Astrocyte (in vitro differentiated cells and primary cell): ENCODE measurements around the gene EEF2KMT. TPM values are rescaled to one million over a fixed set of nuclear protein-coding genes. Genes with fewer than 3 reads are reported as not detected.

Source experiments
- DNase-seq: peaks from one replicate; pipeline ENCODE4 v3.0.0-alpha.2; 2010; ENCODE audit warnings: low read depth
- FAIRE-seq: peaks from 2 replicates; lab custom pipeline; 2011; peaks lifted over from hg19 to GRCh38; lab: Jason Lieb, UNC
- H2AFZ ChIP-seq: 2 replicates; pipeline ENCODE4 v1.6.0; 2012; ENCODE audit warnings: low read depth, low read length, inconsistent platforms
- H3K27ac ChIP-seq: 2 replicates; pipeline ENCODE4 v1.5.1; 2011; ENCODE audit warnings: low read depth, low read length, inconsistent platforms
- H3K27me3 ChIP-seq: 2 replicates; pipeline ENCODE4 v1.6.0; 2011; ENCODE audit warnings: low read length, inconsistent platforms; ENCODE audit not compliant: insufficient read depth
- H3K36me3 ChIP-seq: 2 replicates; pipeline ENCODE4 v1.5.1; 2011; ENCODE audit warnings: low read length, inconsistent platforms; ENCODE audit not compliant: insufficient read depth
- H3K4me1 ChIP-seq: 2 replicates; pipeline ENCODE4 v1.5.1; 2011; ENCODE audit warnings: low read length, inconsistent platforms; ENCODE audit not compliant: insufficient read depth
- H3K4me2 ChIP-seq: 2 replicates; pipeline ENCODE4 v1.6.0; 2012; ENCODE audit warnings: low read length, inconsistent platforms
- H3K4me3 ChIP-seq: 2 replicates; pipeline ENCODE4 v1.5.1; 2011; ENCODE audit warnings: low read depth, mild to moderate bottlenecking, low read length, inconsistent platforms; ENCODE audit not compliant: insufficient read depth
- H3K79me2 ChIP-seq: 2 replicates; pipeline ENCODE4 v1.6.0; 2012; ENCODE audit warnings: mild to moderate bottlenecking, low read length, inconsistent platforms; ENCODE audit not compliant: insufficient read depth
- H3K9ac ChIP-seq: 2 replicates; pipeline ENCODE4 v1.6.0; 2012; ENCODE audit warnings: mild to moderate bottlenecking, low read length, inconsistent platforms
- H3K9me3 ChIP-seq: 2 replicates; pipeline ENCODE4 v1.5.1; 2012; ENCODE audit warnings: low read depth, mild to moderate bottlenecking, low read length, inconsistent platforms; ENCODE audit not compliant: insufficient read depth
- H4K20me1 ChIP-seq: 2 replicates; pipeline ENCODE4 v1.6.0; 2012; ENCODE audit warnings: low read length, inconsistent platforms; ENCODE audit not compliant: insufficient read depth
- H3K27ac Mint-ChIP-seq: one replicate; pipeline ENCODE4 v1.8.0; 2021; ENCODE audit warnings: mild to moderate bottlenecking, mixed read lengths; ENCODE audit not compliant: unreplicated experiment
- H3K27me3 Mint-ChIP-seq: one replicate; pipeline ENCODE4 v1.8.0; 2021; ENCODE audit warnings: low read depth, mixed read lengths; ENCODE audit not compliant: unreplicated experiment
- H3K36me3 Mint-ChIP-seq: one replicate; pipeline ENCODE4 v1.8.0; 2021; ENCODE audit warnings: low read depth, mixed read lengths; ENCODE audit not compliant: unreplicated experiment
- H3K4me1 Mint-ChIP-seq: one replicate; pipeline ENCODE4 v1.8.0; 2021; ENCODE audit warnings: low read depth, mixed read lengths; ENCODE audit not compliant: unreplicated experiment
- H3K4me3 Mint-ChIP-seq: one replicate; pipeline ENCODE4 v1.8.0; 2021; ENCODE audit warnings: mild to moderate bottlenecking, moderate library complexity, mixed read lengths; ENCODE audit not compliant: unreplicated experiment
- H3K9me3 Mint-ChIP-seq: one replicate; pipeline ENCODE4 v1.8.0; 2021; ENCODE audit warnings: mild to moderate bottlenecking, mixed read lengths; ENCODE audit not compliant: unreplicated experiment
- CTCF ChIP-seq: IDR thresholded peaks from 2 replicates; pipeline ENCODE4 v1.5.1; 2011; ENCODE audit warnings: low read depth, mild to moderate bottlenecking, inconsistent platforms, low read length, moderate library complexity; ENCODE audit not compliant: insufficient read depth
- EZH2 ChIP-seq: IDR thresholded peaks from 2 replicates; pipeline ENCODE4 v1.6.1; 2012; ENCODE audit warnings: mild to moderate bottlenecking, low read length, inconsistent platforms; ENCODE audit not compliant: insufficient read depth
- total RNA-seq: library from RNA; stranded (reverse); gene quantifications from 2 replicates; pipeline ENCODE4 v1.2.1, GENCODE V29; 2021

The EEF2KMT gene
- total RNA-seq, 1 donor from 2014 or later = 9.2 TPM

- H3K9me3 ChIP-seq = no peaks in the 10 kb centered on the region
- no peak overlapping the region for H3K9ac ChIP-seq
- no peak overlapping the region for H2AFZ ChIP-seq
- no peaks in the 10 kb centered on the region for H4K20me1 ChIP-seq
- TF ChIP-seq CTCF (no peak), EZH2 (no peak)
- no peak for DNase-seq
- Mint-ChIP-seq H3K9me3 (no peaks in the 10 kb centered on the region), H3K4me1 (peaks cover 2% of the 10 kb centered on the region), H3K4me3 (no peak overlapping the region), H3K36me3 (no peaks in the 10 kb centered on the region), H3K27ac (no peak overlapping the region), H3K27me3 (peaks cover 21% of the 10 kb centered on the region)
- H3K79me2 ChIP-seq = no peaks in the 10 kb centered on the region
- H3K4me3 ChIP-seq = no peak overlapping the region
- H3K4me1 ChIP-seq = no peaks in the 10 kb centered on the region
- no peak overlapping the region for H3K4me2 ChIP-seq
- no peak overlapping the region for H3K27ac ChIP-seq
- no peak for FAIRE-seq
- peaks cover 20% of the 10 kb centered on the region for H3K27me3 ChIP-seq
- no peaks in the 10 kb centered on the region for H3K36me3 ChIP-seq
Measured at GRCh38 chr16:5060073-5060641, 37.4 kb downstream of the EEF2KMT start.

GRCh38 chr16:5059386-5060072, 38.1 kb downstream of the EEF2KMT start:
- no peak overlapping the region for H3K4me3 Mint-ChIP-seq
- H3K79me2 ChIP-seq = no peaks in the 10 kb centered on the region
- H3K4me1 ChIP-seq = no peaks in the 10 kb centered on the region
- H3K27me3 ChIP-seq = peaks cover 14% of the 10 kb centered on the region
- no peak for DNase-seq
- peaks cover 19% of the 10 kb centered on the region for H3K27me3 Mint-ChIP-seq
- no peak overlapping the region for H3K4me3 ChIP-seq
- H3K9me3 ChIP-seq = no peaks in the 10 kb centered on the region
- no peak overlapping the region for H3K9ac ChIP-seq
- H3K36me3 Mint-ChIP-seq = no peaks in the 10 kb centered on the region
- H3K27ac ChIP-seq = no peak overlapping the region
- no peak overlapping the region for H2AFZ ChIP-seq
- no peak overlapping the region for H3K4me2 ChIP-seq
- no peak for TF ChIP-seq CTCF
- TF ChIP-seq EZH2 = no peak
- peaks cover 2% of the 10 kb centered on the region for H3K4me1 Mint-ChIP-seq
- H3K27ac Mint-ChIP-seq = no peak overlapping the region
- no peaks in the 10 kb centered on the region for H4K20me1 ChIP-seq
- H3K36me3 ChIP-seq = no peaks in the 10 kb centered on the region
- H3K9me3 Mint-ChIP-seq = no peaks in the 10 kb centered on the region
- FAIRE-seq = no peak

- no peaks in the 10 kb centered on the region for H3K79me2 ChIP-seq
- no peaks in the 10 kb centered on the region for H3K9me3 ChIP-seq
- H3K4me3 Mint-ChIP-seq = no peak overlapping the region
- peak overlapping the region; percentile 41 for H3K27ac Mint-ChIP-seq
- TF ChIP-seq CTCF (peak; percentile 24), EZH2 (no peak)
- H3K4me3 ChIP-seq = no peak overlapping the region
- H3K36me3 ChIP-seq = no peaks in the 10 kb centered on the region
- peak overlapping the region; percentile 32 for H3K4me2 ChIP-seq
- peaks cover 12% of the 10 kb centered on the region for H3K27me3 ChIP-seq
- H3K9ac ChIP-seq = no peak overlapping the region
- H3K9me3 Mint-ChIP-seq = no peaks in the 10 kb centered on the region
- no peaks in the 10 kb centered on the region for H4K20me1 ChIP-seq
- no peaks in the 10 kb centered on the region for H3K36me3 Mint-ChIP-seq
- no peak for DNase-seq
- H3K27me3 Mint-ChIP-seq = peaks cover 15% of the 10 kb centered on the region
- H2AFZ ChIP-seq = peak overlapping the region; percentile 56
- H3K4me1 ChIP-seq = no peaks in the 10 kb centered on the region
- peaks cover 2% of the 10 kb centered on the region for H3K4me1 Mint-ChIP-seq
- FAIRE-seq = no peak
- H3K27ac ChIP-seq = no peak overlapping the region
Measured at GRCh38 chr16:5058476-5058875, 39.1 kb downstream of the EEF2KMT start.
